GM19328 (cell line): ENCODE measurements around the gene TENM4.
"Not testable (repeated sequence)": the region's sequence is repeated elsewhere in the genome, so short reads cannot be mapped to it uniquely, and the experiment has no call there.

Experiments
- ATAC-seq: cut with Tn5 transposase; IDR thresholded peaks from one replicate; pipeline ENCODE4 v1.9.1; 2021; ENCODE audit warnings: mild to moderate bottlenecking, moderate library complexity; ENCODE audit not compliant: unreplicated experiment

TENM4 gene

DNA sequence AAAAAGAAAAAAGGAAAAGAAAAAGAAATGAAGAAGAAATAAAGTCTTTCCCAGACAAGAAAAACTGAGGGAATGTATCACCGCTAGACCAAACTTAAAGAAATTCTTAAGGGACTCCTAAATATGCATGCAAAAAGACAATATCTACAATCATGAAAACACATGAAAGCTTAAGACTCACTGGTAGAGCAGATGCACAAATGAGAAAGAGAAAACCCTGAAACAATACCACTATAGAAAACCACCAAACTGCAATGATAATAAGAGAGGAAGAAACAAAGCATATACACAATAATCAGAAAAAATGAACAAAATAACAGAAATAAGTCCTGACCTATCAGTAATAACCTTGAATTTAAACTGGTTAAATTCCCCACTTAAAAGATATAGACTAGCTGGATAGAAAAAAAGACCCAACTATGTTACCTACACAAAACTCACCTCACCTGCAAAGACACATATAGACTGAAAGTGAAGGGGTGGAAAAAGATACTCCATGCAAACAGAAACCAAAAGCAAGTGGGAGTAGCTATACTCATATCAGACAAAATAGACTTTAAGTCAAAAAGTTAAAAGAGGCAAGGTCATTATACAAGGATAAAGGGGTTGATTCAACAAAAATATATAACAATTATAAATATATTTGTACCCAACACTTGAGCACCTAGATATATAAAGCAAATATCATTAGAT lies 804.9 kb downstream of the TENM4 start:
- ATAC-seq, result no peak

DNA sequence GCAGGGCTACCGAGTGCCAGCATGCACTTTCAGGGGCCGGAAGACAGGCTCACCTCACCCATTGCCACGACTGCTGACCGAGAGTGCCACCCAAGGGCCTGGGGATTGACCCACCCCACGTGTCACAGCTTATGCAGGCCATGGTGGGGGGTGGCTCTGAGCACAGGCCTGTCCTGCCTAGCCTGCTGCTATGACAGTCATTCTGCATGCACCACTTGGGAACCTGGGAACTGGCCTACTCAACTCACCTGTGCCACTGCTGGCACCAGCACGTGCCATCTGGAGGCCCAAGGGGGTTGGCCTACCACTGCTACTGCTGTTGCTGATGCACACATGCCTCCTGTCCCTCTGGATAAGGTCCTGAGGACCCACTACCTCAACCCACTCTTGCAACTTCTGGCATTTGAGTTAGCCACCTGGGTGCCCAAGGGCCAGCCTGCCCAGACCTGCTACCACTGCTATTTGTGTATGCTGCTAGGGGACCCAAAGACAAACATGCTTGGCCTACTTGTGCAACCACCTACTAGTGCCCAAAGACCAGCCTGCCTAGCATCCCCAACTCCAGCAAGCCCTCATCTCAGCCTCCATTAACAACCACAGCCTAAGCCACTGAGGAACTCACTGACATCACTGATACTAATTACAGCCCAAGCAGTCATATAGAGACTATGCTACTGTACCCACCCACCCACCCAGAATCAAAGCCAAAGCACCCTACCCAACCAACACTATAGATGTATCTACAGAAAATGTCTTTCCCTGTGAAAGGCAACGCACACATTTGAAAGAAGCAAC lies 807.1 kb downstream of the TENM4 start:
- ATAC-seq, result no peak

DNA sequence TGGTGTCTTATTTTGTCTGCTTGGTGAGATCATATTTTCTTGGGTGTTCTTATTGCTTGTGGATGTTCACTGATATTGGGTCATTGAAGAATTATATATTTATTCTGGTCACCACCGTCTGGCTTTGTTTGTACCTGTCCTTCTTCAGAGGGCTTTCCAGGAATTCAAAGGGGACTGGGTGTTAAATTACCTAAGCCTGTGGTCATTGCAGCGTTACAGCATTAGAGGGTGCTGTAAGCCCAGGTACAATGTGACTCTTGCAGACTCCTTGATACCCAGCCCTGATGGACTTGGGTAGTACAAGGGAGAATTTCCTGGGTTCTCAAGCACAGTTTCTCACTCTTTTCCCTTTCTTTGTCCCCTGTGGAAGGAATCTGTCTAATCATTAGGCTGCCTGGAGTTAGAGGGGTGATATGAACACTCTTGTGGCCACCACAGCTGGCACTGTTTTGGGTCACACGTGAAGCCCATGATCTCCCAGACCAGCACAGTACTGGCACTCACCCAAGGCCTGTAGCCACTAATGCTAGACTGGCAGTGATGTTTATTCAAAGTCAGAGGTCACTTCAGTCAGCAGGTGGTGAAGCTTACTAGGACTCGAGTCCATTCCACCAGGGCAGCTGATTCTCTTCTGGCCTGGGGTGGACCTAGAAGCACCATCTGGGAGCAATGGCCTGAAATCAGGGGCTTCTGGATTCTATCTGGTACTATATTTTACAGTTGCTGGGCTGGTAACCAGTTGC lies 810.1 kb downstream of the TENM4 start:
- ATAC-seq, result no peak

DNA sequence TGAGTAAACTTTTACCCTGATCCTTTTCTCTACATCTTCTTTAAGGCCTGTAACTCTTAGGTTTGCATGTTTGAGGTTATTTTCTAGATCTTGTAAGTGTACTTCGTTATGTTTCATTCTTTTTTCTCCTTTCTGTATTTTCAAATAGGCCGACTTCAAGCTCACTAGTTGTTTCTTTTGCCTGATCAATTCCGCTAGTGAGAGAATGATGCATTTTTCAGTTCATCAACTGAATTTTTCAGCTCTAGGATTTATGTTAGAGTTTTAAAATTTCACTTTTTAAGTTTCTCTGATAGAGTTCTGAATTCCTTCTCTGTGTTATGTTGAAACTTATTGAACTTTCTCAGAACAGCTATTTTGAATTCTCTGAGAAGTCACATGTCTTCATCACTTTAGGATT lies 810.7 kb downstream of the TENM4 start:
- no peak for ATAC-seq

DNA sequence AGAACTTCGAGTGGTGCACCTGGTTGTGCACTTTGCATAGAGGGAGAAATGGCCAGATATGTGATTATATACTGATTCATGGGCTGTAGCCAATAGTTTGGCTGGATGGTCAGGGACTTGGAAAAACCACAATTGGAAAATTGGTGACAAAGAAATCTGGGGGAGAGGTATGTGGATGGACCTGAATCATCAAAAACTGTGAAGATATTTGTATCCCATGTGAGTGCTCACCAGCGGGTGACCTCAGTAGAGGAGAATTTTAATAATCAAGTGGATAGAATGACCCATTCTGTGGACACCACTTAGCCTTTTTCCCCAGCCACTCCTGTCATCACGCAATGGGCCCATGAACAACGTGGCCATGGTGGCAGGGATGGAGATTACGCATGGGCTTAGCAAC lies 818.2 kb downstream of the TENM4 start:
- no peak for ATAC-seq

DNA sequence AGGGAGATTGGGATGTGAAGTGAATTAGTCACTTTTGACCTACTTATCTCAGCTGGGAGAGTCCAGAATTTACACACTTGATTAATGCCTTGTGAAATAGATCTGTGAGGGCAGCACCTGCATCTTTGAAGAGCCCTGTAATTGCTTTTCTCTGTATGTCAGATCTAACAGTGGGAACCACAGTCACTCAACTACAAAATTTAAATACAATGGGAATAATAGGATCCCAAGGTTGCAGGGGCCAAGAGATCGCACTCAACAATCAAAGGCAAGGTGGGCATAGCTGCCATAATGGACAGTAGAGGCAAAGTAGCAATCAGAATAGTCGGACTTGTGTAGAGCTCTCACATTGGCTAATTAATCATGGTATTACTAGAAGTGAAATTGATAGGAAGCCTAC lies 820.7 kb downstream of the TENM4 start:
- no peak for ATAC-seq

DNA sequence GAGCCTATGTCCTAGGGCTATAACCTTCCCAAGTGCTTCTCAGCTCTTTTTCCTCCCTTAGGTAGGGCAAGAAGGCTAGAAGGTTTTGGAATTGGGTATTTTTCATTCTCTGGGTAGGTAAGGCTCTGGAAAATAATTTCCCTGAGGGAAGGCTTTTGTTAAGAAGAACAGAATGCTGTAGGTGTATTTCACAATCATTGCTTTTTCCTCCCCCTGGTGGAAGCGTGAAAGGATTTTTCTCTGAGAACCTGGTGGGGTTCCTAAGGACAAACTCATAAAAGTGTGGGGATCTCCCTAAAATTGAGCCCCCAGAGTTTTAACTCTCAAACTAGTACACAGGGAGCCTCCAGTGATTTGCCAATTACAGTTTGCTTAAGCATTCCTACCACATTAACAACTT lies 825.1 kb downstream of the TENM4 start:
- no peak for ATAC-seq

DNA sequence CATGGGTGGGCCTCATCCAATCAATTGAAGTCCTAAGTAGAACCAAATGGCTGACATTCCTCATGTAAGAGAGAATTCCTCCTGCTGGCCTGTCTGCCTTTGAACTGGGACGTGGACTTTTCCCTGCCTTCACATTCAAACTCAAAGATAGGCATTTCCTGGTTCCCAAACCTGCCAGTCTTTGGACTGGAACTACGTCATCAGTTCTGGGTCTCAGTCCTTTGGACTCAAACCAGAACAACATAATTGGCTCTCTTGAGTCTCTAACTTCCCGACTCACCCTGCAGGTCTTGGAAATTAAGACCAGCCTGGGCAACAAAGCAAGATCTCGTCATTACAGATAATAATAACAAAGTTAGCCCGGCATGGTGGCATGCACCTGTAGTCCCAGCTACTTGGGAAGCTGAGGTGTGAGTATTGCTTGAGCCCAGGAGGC lies 827.4 kb downstream of the TENM4 start:
- no peak for ATAC-seq

DNA sequence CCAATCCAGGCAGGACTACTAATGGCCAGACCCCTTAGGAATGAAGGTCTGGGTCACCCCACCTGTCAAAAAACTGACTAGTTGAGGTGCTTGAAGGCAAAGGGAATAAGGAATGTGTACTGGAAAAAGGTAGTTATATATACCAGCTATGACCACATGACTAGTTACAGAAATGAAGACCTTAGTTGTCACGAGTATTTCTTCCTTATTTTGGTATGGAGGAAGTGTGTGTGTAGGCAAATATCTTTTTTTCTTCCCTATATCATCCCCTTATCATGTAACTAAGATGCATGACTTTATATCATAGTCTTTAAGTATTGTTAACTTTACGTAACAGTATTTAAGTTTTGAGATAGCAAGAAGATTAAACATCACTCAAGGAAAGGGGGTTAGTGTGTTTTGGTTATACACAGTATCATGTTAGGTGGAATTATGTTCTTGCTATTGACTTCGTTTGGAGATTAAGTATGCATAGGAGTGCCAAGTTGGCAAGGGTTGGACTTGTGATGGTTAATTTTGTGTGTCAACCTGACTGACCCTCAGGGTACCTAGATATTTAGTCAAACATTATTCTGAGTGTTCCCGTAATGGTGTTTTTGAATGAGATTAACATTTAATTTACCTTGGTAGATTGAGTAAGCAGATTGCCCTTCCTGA lies 828.0 kb downstream of the TENM4 start:
- no peak for ATAC-seq

DNA sequence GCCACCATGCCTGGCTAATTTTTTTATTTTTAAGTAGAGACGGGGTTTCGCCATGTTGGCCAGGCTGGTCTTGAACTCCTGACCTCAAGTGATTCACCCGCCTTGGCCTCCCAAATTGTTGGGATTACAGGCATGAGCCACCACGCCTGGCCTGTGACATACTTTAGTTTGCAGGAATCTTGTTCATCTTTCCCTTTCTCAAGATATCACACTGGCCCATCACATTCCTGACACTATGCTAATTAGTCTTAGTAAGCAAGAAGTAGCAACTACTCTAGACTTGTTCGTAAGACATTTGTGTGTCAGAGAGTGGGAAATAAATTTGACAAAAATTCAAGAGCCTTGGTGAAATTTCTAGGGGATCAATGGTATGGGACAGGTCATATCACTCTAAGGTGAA lies 831.5 kb downstream of the TENM4 start:
- ATAC-seq, result not testable (repeated sequence)

DNA sequence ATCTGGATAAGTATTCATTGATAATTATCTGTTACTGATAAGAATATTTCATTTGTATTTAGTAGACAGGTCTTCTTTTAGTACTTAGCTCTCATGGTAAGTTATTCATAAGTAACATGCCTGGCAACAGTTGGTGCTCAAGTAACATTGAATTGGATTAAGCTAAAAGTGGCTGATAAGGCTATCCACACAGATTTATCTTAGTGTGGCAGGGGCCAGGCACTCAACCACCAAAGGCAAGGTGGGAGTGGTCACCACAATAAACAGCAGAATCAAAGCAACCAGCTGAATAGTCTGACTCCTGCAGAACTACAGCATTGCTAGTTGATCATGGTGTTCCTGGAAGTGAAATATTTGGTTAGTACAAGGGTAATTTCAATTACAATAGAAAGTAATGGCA lies 833.1 kb downstream of the TENM4 start:
- no peak for ATAC-seq

DNA sequence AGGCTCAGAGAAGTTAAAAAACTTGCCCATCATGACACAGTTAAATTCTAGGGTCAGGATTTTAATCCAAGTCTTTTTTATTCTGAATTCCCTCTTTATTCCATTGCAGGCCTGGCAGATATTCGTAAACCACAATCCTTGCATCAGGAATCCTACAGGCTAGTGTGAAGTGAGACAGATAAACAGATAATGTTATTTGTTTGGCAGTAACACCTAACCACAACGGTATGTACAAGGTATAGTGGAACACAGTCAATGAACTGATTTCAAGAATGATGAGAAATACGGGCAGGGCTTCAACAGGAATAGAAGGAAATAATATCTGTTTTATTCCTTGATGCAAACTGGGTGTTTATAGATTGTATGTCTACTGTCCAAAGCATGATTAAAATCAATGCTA lies 834.2 kb downstream of the TENM4 start:
- ATAC-seq, result no peak

DNA sequence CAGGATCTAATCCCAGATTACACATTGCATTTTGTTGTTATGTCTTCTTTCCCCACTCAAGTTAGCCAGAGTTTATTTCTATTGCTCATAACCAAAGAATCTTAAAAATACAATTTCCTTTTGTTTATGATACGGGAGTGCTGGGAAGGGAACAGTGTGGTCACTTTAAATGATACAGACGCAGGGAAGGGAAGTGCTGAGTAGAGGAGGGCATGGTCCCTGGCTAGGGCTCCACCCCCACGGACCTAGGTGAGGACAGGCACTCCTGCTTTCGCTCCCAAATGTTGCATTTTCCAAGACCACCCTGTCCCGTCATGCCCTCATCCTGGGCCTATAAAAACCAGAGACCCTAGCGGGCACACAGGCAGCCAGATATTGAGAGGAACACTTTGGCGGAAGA lies 835.5 kb downstream of the TENM4 start:
- no peak for ATAC-seq

DNA sequence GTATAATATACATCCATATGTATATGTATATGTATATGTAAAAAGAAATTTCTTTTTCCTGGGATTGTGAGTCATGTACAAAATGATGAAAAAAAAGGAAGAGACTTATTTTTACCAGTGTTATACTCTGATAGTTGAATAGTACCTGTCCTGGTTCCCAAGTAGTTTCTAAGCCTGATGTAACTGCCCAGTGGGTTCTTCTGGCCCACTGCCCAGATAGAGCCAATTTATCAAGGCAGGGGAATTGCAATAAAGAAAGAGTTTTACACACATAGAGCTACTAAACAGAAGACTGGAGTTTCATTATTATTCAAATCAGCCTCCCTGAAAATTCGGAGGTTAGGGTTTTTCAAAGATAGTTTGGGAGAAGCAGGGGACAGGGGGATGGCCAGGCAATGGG lies 837.0 kb downstream of the TENM4 start:
- ATAC-seq, result no peak
